PC-9 (cell line): Measurements from ENCODE around the gene AFG1L.

Experiments
- CTCF ChIP-seq: fragments of 200-600 bp; sonication (generic); conservative IDR thresholded peaks from 2 replicates; pipeline ENCODE4 v1.6.1; 2017; ENCODE audit warnings: mixed run types, antibody characterized with exemption, mild to moderate bottlenecking, moderate library complexity
- EZH2 ChIP-seq: fragments of 200-600 bp; sonication (generic); IDR thresholded peaks from 2 replicates; pipeline ENCODE4 v1.8.0; 2017; ENCODE audit warnings: antibody characterized with exemption, low read depth

DNA sequence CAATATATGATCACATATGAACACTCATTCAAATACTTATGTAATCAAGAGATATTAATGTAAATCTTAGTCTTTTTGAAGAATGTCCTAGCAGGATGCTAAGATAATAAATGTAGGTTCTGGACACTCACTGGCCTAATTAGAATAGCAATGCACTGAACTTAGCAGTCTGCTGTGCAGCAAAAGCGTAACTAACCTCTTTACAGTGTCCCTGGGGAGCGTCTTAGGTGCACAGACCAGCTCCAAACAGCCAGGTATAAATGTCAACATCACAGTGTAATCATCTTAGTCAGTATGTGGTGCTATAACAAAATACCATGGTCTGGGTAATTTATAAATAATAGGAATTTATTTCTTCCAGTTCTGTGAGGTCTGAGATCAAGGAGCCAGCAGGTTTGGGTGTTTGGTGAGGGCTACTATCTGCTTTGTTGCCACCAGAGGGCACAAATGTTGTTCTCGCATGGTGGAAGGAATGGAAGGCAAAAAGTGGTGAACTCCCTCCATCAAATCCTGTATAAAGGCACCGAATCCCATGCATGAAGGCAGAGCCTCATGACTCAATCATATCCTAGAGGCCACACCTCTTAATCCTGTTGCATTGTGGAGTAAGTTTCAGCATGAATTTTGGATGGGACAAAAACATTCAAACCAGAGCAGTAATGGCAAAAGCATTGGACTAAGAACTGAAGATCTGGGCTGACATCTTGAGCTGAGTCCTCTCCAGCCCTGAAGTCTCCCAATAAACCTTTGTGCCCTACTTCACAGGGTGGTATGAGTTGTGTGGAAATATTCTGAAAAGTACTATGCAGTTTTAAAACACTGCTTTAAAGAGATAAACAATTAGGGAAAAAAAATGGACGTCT, 224.1 kb downstream of the AFG1L start:
- TF ChIP-seq CTCF (peak; percentile 64), EZH2 (no peak)
